CD1c-positive myeloid dendritic cell (primary cell): ENCODE results near the gene EML5.

Experiments used
- DNase-seq: peaks from one replicate; pipeline ENCODE4 v3.0.0-alpha.2; 2016; ENCODE audit errors: extremely low spot score

Gene EML5

DNA sequence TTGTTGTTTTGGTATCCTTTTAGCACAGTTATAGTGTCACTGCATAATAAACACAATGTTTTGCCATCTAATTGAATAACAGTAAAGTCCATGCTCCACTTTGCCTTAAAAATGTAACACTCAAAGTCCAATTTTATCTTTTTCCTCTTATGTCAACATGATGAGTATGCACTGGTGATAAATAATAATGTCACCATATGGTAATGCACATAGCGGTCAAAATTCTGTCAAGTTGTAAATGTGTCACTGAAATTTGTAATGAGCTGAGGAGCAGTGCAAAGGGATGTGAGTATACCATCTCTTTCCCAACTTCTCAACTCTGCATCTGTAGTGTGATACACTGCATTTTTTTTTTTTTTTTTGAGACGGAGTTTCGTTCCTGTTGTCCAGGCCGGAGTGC, 65.7 kb downstream of the EML5 start:
- no peak for DNase-seq

- DNase-seq = no peak
These were observed 82.0 kb downstream of the EML5 start for GRCh38 chr14:88710709-88711108.

DNA sequence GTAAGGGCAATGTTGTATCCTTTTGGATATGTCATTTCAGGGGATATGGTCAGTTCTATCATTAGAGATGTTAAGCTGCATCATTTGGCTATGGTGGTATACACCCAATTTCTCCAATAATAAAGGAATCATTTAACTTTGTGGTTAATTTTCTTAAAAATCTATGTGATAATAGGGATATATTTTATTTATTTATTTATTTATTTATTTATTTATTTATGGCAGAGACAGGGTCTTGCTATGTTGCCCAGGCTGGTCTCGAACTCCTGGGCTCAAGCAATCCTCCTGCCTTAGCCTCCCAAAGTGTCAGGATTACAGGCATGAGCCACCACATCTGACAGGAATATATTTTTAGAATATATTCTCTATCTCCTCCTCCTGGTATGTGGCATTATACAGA, 85.7 kb downstream of the EML5 start:
- DNase-seq = no peak

DNA sequence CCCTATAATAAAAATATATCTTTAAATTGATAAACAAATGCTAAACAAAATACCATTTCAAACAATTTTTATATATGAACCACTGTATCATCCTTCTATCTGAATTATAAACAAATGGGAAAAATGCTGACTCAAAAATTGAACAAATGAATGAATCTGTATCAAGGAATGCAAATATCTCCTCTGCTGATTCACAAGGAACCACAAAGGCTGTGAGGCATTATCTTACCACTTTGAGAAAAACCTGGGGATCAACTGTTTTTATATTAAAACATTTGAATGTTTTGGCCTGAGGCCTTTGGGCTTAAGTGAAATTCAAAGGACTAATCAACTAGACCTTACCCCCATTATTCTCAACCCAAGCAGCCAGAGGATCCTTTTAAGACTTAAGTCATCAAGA, 86.3 kb downstream of the EML5 start:
- no peak for DNase-seq

- DNase-seq = no peak
These were observed 94.1 kb downstream of the EML5 start for GRCh38 chr14:88698651-88699050.

- no peak for DNase-seq
These were observed 96.9 kb downstream of the EML5 start for GRCh38 chr14:88695870-88696269.

DNA sequence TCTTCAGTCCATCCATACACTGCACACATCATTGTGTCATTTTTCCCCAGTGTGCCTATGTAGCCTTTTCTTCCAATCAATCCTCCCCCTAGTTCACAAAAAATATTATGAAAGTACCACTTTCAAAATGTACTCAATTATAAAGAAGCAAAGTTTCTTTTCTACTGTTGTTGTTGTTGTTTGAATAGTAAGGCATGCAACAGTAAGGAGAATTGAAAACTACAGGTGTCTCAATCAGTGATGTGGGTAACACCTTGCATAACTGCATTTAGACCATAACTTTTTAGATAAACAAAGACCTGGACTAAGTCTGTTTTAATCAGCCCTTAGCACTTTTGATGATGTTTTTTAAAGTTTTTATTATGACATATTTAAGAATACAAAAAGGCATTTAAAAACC, 104.4 kb downstream of the EML5 start:
- DNase-seq = no peak

GRCh38 chr14:88683119-88683518, 109.6 kb downstream of the EML5 start:
- no peak for DNase-seq

DNA sequence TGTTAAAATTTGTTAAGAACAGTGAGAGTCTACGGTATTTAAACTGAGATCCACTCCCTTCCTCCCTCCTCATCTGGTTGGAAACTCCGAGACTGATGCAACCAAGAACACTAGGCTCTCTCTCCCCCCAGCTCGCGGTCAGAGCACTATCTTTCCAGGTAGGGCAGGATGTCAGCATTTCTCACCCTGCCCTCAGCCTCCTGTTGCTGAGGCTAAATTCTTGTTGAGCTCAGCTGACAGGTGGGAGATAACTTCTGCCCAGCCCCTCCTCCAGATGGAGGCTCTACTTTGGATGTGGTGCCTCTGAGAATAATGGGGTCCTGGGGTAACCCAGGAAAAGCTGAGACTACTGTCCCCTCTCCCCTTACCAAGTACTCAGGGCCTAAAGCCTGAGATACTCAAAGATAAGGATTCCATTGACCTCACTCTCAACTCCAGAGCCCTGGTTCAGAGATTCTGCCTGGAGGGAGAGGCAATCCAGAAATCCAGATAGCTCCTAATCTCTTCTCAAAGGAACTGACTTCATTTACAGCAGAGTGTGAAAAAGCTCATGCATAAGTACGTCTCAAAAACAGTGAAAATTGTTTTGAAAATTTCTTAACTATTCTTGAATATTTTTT, 110.1 kb downstream of the EML5 start:
- no peak for DNase-seq

DNA sequence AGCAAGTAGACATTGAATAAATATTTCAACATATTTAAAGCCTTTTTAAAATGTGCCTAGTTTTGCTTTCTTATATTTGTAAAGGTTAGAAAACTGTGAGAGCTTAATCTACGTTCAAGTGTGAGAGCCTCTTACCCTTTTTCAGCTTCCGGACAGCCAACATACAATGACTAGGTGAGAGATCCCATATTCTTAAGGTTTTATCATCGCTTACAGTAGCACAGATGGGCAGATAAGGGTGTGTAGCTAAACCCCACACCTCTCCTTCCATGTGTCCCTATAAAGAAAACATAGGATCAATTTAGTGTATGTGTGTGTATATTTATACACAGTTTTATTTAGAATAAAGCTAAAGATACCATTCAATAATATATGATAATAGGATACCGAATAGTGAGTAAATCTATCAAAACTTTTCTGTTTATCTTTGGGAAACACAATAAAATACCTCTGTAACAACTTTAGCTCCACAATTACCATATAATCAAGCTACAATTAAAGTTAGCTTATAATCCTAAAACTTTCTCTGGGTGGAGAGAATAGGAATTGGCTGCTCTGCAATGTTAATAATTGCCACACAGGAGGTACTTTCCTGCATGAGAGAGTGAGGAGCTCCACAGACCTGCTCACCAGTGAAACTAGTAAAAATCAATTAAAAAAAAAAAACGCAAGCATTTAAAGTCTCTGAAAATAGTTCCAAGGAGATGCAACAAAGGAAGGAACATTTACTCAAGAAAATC, 110.8 kb downstream of the EML5 start:
- no peak for DNase-seq

DNA sequence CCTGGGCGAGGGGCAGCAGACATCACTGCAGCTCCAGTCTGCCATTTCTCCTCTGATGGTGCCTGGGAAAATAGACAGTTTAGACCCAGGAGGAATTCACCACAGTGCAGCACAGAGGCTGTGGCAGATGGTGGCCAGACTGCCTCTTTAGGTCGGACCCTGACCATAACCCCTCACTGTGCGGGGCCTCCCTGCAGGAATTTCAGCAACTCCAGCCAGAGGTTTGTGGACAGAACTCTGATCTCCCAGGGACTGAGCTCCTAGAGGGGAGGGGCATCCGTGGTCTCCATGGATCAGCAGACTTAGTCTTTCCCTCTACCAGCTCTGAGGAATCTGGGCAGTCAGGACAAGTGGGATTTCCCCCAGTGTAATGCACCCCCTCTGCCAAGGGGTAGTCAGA, 123.4 kb downstream of the EML5 start:
- DNase-seq = no peak

- peak; percentile 74 for DNase-seq
These were observed 124.2 kb downstream of the EML5 start for GRCh38 chr14:88668448-88669116.

DNA sequence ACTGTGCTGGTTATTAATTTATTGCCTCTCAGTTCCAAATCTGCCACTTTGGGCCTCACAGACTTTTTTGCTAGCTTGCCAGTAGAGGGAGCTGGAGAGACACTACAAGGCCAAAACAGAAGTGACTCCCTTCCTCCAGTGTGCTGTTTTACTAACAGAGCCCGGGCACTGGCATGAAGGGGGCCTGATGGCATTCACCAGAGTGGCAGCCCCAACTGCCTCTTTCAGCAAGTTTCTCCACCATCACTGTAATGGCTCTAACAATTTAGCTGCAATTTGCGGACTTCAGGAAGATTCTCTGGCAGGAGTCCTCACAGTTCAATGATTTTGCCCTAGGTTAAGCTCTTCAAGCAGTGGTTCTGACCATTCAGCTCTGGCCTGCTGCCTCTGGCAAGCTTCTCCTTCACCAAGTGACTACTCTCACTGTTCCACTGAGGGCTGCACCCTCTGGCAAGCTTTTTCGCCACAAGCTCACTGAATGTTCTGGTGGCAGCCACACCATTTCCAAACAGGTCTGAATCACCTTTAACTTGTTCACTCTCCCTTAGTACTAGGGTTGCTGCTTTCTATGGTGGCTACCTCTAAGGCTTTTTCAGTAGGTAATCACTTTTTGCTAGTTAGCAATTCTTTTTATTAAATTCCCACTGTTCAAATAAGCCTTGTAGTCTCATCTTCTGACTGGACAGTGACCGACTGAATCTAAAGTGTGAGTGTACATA, 125.0 kb downstream of the EML5 start:
- DNase-seq = peak; percentile 79

DNA sequence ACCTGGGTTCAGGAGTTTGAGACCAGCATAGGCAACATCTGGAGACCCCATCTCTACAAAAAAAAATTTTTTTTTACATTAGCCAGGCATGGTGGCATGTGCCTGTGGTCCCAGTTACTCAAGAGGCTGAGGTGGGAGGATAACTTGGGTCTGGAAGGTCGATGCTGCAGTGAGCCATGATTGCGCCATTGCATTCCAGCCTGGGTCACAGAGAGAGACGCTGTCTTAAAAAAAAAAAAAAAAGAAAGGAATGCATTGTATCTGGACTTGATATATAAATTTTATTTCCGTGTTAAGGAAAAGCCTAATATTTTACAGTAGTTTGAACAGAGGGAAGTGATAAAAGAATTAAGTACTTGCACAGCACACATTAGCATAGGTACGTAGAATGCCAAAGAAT, 132.7 kb downstream of the EML5 start:
- DNase-seq = no peak

DNA sequence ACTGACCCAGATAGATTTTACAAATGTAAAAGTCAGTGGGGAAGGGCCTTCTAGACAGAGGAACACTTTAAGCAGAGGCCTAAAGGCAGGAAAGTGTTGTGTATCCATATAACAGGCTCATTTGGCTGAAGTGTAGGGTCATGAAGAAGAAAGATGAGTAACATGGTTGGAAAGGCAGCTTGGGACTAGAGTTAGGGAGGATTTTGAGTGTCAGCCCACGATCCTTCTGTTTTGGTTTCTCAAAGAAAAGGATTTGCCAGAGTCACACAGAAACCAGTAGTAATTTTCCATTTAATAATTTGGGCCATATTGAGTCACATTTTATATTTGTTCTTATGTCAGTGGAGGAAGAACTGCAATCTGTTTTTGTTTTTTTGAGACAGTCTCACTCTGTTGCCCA, 153.5 kb downstream of the EML5 start:
- DNase-seq = no peak

- no peak for DNase-seq
These were observed 160.2 kb downstream of the EML5 start for GRCh38 chr14:88632512-88632911.

- DNase-seq = no peak
These were observed 161.7 kb downstream of the EML5 start for GRCh38 chr14:88631091-88631490.

DNA sequence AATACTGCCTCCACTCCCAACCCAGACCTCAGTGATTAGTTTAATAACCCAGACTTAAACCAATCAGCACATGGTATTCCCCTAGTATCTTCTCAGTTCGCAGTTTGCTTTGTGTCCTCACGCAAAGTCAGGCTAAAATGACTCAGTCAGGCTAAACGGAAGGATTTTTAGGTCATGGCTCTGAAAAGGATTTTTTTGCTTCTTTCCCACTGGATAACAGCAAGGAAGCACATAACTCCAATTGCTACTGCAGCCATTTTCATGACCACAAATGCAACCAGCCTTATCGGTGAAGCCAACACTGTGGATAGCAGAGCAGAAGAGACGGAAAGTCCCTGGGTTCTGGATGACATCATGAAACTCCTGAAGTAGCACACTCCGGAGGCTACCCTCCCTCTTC, 162.2 kb downstream of the EML5 start:
- no peak for DNase-seq

DNA sequence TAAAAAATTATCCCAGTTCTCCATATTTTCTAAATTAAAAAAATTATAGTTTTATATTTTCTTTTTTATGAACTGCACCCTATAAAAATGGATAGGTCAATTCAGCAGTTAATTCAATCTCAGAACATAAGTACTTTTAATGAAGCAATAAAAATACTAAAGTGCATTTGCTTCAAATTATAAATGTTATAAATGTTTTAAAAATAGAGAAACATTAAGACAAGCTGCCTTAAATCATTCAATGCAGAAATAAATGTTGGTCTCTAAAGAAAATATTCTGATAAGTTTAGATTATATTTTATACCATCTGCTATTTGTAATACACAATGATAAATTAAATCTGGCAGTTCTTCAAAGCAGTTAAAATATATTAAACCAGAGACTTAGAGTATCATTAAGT, 164.3 kb downstream of the EML5 start:
- no peak for DNase-seq

GRCh38 chr14:88628033-88628432, 164.7 kb downstream of the EML5 start:
- no peak for DNase-seq

DNA sequence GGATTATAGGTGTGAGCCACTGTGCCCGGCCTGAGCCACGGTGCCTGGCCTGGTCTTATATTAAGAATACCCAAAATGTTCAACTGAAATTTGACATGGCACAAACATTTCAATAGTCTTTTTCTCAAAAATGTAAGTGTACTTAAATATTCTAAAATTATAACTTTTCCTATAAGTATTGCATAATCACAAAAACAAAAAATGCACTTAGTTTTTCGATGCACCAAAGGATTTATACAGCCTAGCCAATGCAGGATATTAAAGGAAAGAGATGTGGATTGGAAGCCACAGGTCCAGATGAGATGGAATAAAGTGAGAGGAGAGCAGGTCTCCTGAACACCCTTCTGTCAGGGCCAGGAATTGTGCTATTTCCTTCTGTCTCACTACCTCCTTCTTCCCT, 167.1 kb downstream of the EML5 start:
- no peak for DNase-seq

DNA sequence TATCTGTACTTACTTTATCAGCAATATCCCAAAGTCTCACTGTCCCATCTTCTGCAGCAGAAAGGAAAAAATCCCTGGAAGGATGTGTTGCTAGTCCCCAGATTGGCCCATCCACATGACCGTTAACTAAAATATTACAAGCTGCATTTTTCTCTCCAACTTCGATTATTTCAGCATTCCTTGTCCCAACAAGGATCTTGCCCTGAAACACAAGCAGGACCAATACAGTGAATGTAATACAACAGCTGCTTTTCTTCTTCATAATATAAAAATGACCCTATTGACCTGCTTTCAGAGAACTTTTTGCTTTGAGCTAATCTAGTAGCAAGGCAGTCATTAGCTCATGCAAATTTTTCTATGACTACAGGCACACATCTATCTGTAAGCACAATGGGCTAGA, 171.7 kb downstream of the EML5 start:
- DNase-seq = no peak

- no peak for DNase-seq
These were observed 174.3 kb downstream of the EML5 start for GRCh38 chr14:88618476-88618875.
